A673 (cell line): ENCODE measurements around the gene FDX2. TPM values are rescaled to one million over a fixed set of nuclear protein-coding genes. Genes with fewer than 3 reads are reported as not detected.

ENCODE experiments used
- BruUV-seq: library from RNA; stranded (reverse); fragments of 400-500 nt; replicated peaks from 2 replicates; lab custom pipeline; 2021; lab: Mats Ljungman, UMichigan
- CTCF ChIA-PET: fragments of 300-600 bp; sonication (Branson Sonifier 250); formaldehyde crosslinking; loops from one replicate; lab custom pipeline; 2022; ENCODE audit warnings: antibody characterized with exemption; lab: Charles Lee
- POLR2A ChIA-PET: fragments of 300-600 bp; sonication (Branson Sonifier 250); formaldehyde crosslinking; loops from one replicate; lab custom pipeline; 2022; ENCODE audit warnings: antibody characterized with exemption; ENCODE audit not compliant: low non-redundant PET; lab: Charles Lee
- DNase-seq: peaks from one replicate; pipeline ENCODE4 v3.0.0-alpha.2; 2015; ENCODE audit warnings: low spot score
- H3K27ac ChIP-seq: fragments of 200-600 bp; sonication (generic); 2 replicates; pipeline ENCODE4 v1.5.1; 2016; ENCODE audit warnings: mixed run types, low read depth, mild to moderate bottlenecking, mixed read lengths, antibody characterized with exemption, low read length; ENCODE audit not compliant: poor library complexity, severe bottlenecking
- H3K27me3 ChIP-seq: fragments of 200-600 bp; sonication (generic); replicated peaks from 2 replicates; pipeline ENCODE4 v1.6.1; 2017; ENCODE audit warnings: mixed run types, low read depth, mild to moderate bottlenecking, mixed read lengths, antibody characterized with exemption, low read length; ENCODE audit not compliant: insufficient read depth, poor library complexity
- H3K36me3 ChIP-seq: fragments of 200-600 bp; sonication (generic); 2 replicates; pipeline ENCODE4 v1.6.1; 2016; ENCODE audit warnings: mixed run types, mild to moderate bottlenecking, mixed read lengths, antibody characterized with exemption, low read length; ENCODE audit not compliant: insufficient read depth, poor library complexity, severe bottlenecking
- H3K4me1 ChIP-seq: fragments of 200-600 bp; sonication (generic); 2 replicates; pipeline ENCODE4 v1.6.1; 2017; ENCODE audit warnings: mixed run types, mild to moderate bottlenecking, mixed read lengths, antibody characterized with exemption, low read length; ENCODE audit not compliant: insufficient read depth, poor library complexity, severe bottlenecking
- H3K4me3 ChIP-seq: fragments of 200-600 bp; sonication (generic); 2 replicates; pipeline ENCODE4 v1.5.1; 2016; ENCODE audit warnings: low read depth, mixed run types, mild to moderate bottlenecking, mixed read lengths, low read length; ENCODE audit not compliant: poor library complexity, severe bottlenecking
- H3K9me3 ChIP-seq: fragments of 200-600 bp; sonication (generic); 2 replicates; pipeline ENCODE4 v1.6.1; 2016; ENCODE audit warnings: mixed run types, low read depth, mild to moderate bottlenecking, mixed read lengths, antibody characterized with exemption, low read length; ENCODE audit not compliant: poor library complexity, severe bottlenecking
- EZH2 ChIP-seq: fragments of 200-600 bp; sonication (generic); IDR thresholded peaks from 2 replicates; pipeline ENCODE4 v1.6.1; 2017; ENCODE audit warnings: borderline replicate concordance, low read depth, mild to moderate bottlenecking, mixed read lengths, antibody characterized with exemption, low read length; ENCODE audit not compliant: poor library complexity, severe bottlenecking
- intact Hi-C: fragments of 100-400 bp; cut with micrococcal nuclease; formaldehyde crosslinking; loops from one replicate; pipeline ENCODE4 v1.10.0; 2022; ENCODE audit not compliant: unreplicated experiment
- total RNA-seq: library from RNA; stranded (reverse); gene quantifications from 2 replicates; pipeline ENCODE4 v1.2.3, GENCODE V29; 2021
- TF ChIP-seq, protein P1 (sequence below): fragments of 300-800, 200-600 bp; sonication (generic); conservative IDR thresholded peaks from 2 replicates; pipeline ENCODE4 v1.5.1; 2017; ENCODE audit warnings: low read depth, mild to moderate bottlenecking, antibody characterized with exemption, low read length, moderate library complexity, mixed read lengths

The FDX2 gene
- total RNA-seq, 1 experiment from 2014 or later: 29.9 TPM

DNA sequence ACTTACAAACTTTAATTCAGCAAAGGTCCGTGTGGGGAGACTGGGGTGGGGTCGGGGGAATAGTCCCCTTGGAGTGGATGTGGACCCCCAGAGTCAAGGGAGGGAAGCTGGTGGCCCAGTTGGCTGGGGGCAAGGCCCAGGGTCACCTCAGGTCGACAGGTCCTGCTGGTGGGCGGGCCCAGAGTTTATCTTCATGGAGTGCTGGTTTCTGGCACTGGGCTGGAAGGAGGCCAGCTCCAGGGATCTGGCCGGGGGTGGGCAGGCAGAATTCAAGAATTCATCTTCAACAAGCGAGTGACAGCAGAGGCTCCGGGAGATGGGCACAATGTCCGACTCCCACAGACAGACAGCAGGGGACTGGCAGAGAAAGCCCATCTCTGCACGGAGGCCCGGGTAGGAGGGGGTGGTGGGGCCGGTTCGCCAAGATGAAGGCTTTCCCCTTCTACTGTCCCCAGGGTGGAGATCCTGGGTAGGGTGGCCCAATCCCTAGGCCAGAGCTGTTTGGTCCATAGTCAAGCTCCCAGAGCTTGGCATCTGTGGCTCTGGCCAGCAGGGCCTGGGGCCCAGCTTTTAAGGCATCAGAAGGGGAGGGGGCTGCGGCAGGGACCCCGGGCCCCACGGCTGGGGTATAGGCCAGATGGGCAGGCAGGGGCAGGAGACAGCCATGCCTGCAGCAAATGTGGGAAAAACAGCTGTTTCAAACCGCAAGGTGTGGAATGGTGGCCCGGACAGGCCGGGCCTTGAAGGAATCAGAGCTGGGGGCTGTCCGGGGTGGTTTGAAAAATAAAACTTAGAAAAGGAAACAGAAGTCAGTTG, 622 bp upstream of the FDX2 start:
- TF ChIP-seq, protein P1, sequence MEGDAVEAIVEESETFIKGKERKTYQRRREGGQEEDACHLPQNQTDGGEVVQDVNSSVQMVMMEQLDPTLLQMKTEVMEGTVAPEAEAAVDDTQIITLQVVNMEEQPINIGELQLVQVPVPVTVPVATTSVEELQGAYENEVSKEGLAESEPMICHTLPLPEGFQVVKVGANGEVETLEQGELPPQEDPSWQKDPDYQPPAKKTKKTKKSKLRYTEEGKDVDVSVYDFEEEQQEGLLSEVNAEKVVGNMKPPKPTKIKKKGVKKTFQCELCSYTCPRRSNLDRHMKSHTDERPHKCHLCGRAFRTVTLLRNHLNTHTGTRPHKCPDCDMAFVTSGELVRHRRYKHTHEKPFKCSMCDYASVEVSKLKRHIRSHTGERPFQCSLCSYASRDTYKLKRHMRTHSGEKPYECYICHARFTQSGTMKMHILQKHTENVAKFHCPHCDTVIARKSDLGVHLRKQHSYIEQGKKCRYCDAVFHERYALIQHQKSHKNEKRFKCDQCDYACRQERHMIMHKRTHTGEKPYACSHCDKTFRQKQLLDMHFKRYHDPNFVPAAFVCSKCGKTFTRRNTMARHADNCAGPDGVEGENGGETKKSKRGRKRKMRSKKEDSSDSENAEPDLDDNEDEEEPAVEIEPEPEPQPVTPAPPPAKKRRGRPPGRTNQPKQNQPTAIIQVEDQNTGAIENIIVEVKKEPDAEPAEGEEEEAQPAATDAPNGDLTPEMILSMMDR: no peak
- TF ChIP-seq EZH2: no peak
- no peaks in the 10 kb centered on the region for H3K9me3 ChIP-seq
- DNase-seq: no peak
- TSS peak; percentile 64 for BruUV-seq
- intact Hi-C loops: no loop called here
- CTCF ChIA-PET: no interaction called here
- H3K27ac ChIP-seq: peak overlapping the region; percentile 68
- H3K27me3 ChIP-seq: no peaks in the 10 kb centered on the region
- peak overlapping the region; percentile 75 for H3K4me3 ChIP-seq
- peaks cover 5% of the 10 kb centered on the region for H3K4me1 ChIP-seq
- POLR2A ChIA-PET: no interaction called here
- H3K36me3 ChIP-seq: peaks cover 45% of the 10 kb centered on the region

DNA sequence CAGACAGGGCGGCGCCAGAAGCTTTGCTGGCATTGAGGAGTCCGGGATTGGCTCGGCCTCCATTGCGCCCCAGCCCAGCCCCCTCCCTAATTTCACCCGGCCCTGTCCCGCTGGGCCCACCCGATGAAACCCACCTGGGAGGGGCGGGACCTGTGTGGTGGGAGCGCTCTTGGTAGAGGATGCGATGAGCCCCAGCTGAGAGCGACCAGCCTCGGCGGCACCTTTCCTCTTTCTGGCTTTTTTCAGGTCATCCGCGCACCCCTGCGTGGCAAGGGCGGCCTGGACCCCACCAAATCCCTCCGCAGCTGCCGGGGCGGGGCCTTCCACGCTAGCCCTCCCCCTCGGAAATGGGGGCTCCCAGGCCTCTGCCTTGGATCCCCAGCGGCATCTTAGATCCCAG, 6.4 kb downstream of the FDX2 start, which contains the start of gene ZGLP1:
Gene ZGLP1 (minus strand): TSS at position 393 of the 400 bp plus-strand sequence.
- Histone ChIP-seq H3K9me3 (no peaks in the 10 kb centered on the region), H3K27ac (no peak within 1 kb of the TSS), H3K4me1 (peaks cover 6% of the 10 kb centered on the region), H3K27me3 (no peaks in the 10 kb centered on the region), H3K36me3 (no peaks in the 10 kb centered on the region), H3K4me3 (no peak within 1 kb of the TSS)
- CTCF ChIA-PET: no interaction called here
- intact Hi-C loops: no loop called here
- BruUV-seq: no TSS peak
- no peak for DNase-seq
- no peak for TF ChIP-seq EZH2
- TF ChIP-seq, protein P1: no peak
- POLR2A ChIA-PET: no interaction called here

DNA sequence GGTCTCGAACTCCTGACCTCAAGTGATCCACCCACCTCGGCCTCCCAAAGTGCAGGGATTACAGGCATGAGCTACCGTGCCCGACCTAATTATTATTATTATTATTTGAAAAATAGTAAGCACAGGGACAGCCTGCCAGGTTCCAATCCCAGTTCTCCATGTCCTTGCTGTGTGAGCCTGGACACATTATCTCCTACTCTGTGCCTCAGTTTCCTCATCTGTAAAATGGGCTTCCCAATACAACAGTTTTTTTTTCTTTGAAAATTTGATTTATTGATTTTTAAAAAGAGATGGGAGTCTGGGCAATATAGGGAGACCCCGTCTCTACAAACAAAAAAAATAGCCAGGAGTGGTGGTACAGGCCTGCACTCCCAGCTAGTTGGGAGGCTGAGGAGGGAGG, 9.5 kb downstream of the FDX2 start:
- Histone ChIP-seq H3K27ac (no peak overlapping the region), H3K4me3 (no peak overlapping the region), H3K9me3 (no peaks in the 10 kb centered on the region), H3K4me1 (peaks cover 6% of the 10 kb centered on the region), H3K27me3 (no peaks in the 10 kb centered on the region), H3K36me3 (no peaks in the 10 kb centered on the region)
- intact Hi-C loops: no loop called here
- no peak for DNase-seq
- CTCF ChIA-PET: no interaction called here
- no peak for TF ChIP-seq EZH2
- TF ChIP-seq, protein P1: no peak
- POLR2A ChIA-PET: interaction anchor here (0.6 kb wide), 1 partner anchor 17 kb away, joined by 3 read pairs; no protein-coding TSS in a partner anchor
- BruUV-seq: no TSS peak
